Pancreas (tissue), 10 donors: ENCODE results near the gene RGL1. TPM values are rescaled to one million over a fixed set of nuclear protein-coding genes. Genes with fewer than 3 reads are reported as not detected.
A peak's percentile ranks its signal among the peaks of the same experiment; 100 is the strongest.

Experiments used
- ATAC-seq, 4 donors: fragments of 200-7000 bp; cut with Tn5 transposase; one replicate each; pipeline versions ENCODE4 v1.8.0 to v1.9.1; 2020; ENCODE audit warnings: mild to moderate bottlenecking in 4 of 4, moderate library complexity in 4 of 4
- DNase-seq, 6 donors: peaks; one replicate each; pipeline ENCODE4 v3.0.0-alpha.2; 2020
- FAIRE-seq: peaks from 2 replicates; lab custom pipeline; 2012; peaks lifted over from hg19 to GRCh38; lab: Jason Lieb, UNC
- H3K27ac ChIP-seq, 4 donors: fragments of 200-600 bp; sonication (generic); 1 replicate in 3 of 4; 2 replicates in 1 of 4; pipeline versions ENCODE4 v1.5.0 to v1.8.0; 2020
- H3K27me3 ChIP-seq, 4 donors: fragments of 200-600 bp; one replicate each; pipeline ENCODE4 v1.8.0; 2021
- H3K36me3 ChIP-seq, 3 donors: fragments of 200-600 bp; sonication (generic) in 1 of 3; one replicate each; pipeline versions ENCODE4 v1.5.0 to v1.8.0; 2020 to 2021
- H3K4me1 ChIP-seq, 3 donors: fragments of 200-600 bp; one replicate each; pipeline ENCODE4 v1.8.0; 2021
- H3K4me3 ChIP-seq, 4 donors: fragments of 200-600 bp; sonication (generic) in 2 of 4; one replicate each; pipeline versions ENCODE4 v1.5.0 to v1.8.0; 2020 to 2021
- H3K9me3 ChIP-seq, 4 donors: fragments of 200-600 bp; one replicate each; pipeline ENCODE4 v1.8.0; 2021
- WGBS, 2 donors: extraction: QIAGEN DNeasy Blood & Tissue Kit; methylation state at CpG; one replicate each; pipeline ENCODE4 v1.1.7; 2013; 5-methylcytosine and 5-hydroxymethylcytosine counted together
- intact Hi-C, 3 donors: fragments of 100-400 bp; cut with DNase I; formaldehyde crosslinking; loops; one replicate each; pipeline versions ENCODE4 v1.11.1 to v1.14.2; 2022
- polyA plus RNA-seq, 2 donors: library from polyadenylated mRNA; stranded (reverse); fragments of 200-250 nt; gene quantifications; one replicate each; pipeline ENCODE4 v1.2.3, GENCODE V29; 2013
- total RNA-seq, 6 donors: library from RNA; stranded (reverse); fragmentation: NEBNext Ultra II Directional in 4 of 6; extraction: Animal tissue kit (Norgen Biotek cat#: 25700) in 4 of 6; gene quantifications; one replicate each; pipeline versions ENCODE4 v1.2.1 to v1.2.4, GENCODE V29; 2021 to 2023
- TF ChIP-seq, protein P1 (sequence below), 4 donors: fragments of 200-600 bp; sonication (generic) in 3 of 4; IDR thresholded peaks; one replicate each; pipeline versions ENCODE4 v1.5.0 to v1.8.0; 2021; ENCODE audit warnings: antibody characterized with exemption in 4 of 4
- donor health status: healthy with polysubstance abuse.
- donor health status: DM: no; HTN: no; CAD: no; lungs with moderate emphysema.
- donor health status: DM: no; HTN: no; CAD: no.
- donor health status: control.
- donor health status: control.
- donor health status: Bipolar disorder and iron deficiency.
- donor health status: DM: yes; HTN: yes; CAD: no.
- donor health status: DM: no; HTN: no; CAD: no.
- donor health status: DM: no; HTN: no; CAD: no.
- donor health status: DM: yes; HTN: yes; CAD: no.

Gene RGL1
- total and polyA plus RNA-seq, 8 donors, result 2.8 to 9.1 (median 5.0) TPM

DNA sequence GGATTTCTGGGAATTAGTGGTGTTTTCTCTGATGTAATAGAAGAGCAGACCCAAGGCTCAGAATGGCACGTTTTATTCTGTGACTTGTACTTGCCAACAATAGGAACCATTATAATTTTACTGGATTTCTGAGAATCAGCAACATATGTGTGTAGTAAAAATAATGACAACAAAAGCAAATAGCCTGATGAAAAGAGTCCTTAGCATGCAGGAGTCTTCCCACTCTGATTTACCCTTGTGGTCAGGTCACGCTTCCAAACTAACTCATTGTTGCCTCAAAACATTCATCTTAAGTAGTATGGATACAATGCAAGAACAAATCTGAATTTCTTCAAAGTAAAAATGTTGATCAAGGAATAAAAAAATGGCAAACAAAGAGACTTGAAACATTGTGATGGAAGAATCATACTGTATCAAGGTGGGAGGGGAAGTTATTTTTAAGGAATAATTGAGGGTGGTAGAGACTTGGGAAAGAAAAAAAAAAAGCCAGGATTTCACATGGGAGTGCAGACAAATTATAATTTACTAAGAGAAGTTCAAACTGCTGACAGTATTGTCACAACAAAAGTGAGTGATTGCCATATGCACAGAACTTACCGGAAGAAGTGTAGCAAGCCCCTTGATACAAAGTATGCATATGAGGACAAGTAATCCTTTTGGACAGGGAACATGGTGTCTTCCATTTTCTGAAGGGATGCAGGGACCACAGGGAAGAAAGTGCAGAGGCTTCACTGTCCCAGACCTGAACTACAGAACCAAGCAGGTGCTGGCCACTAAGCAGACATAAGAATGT lies 31.2 kb upstream of the RGL1 start:
- no peaks in the 10 kb centered on the region for H3K9me3 ChIP-seq
- ATAC-seq, result no peak
- H3K36me3 ChIP-seq, result no peaks in the 10 kb centered on the region
- no peak overlapping the region for H3K27ac ChIP-seq
- no peak overlapping the region for H3K4me3 ChIP-seq
- FAIRE-seq, result no peak
- no peaks in the 10 kb centered on the region for H3K4me1 ChIP-seq
- intact Hi-C loops, result no loop called here
- WGBS, 2 donors, result 74 to 80% methylated on average over 3 of the region's 3 CpGs
- TF ChIP-seq, protein P1, sequence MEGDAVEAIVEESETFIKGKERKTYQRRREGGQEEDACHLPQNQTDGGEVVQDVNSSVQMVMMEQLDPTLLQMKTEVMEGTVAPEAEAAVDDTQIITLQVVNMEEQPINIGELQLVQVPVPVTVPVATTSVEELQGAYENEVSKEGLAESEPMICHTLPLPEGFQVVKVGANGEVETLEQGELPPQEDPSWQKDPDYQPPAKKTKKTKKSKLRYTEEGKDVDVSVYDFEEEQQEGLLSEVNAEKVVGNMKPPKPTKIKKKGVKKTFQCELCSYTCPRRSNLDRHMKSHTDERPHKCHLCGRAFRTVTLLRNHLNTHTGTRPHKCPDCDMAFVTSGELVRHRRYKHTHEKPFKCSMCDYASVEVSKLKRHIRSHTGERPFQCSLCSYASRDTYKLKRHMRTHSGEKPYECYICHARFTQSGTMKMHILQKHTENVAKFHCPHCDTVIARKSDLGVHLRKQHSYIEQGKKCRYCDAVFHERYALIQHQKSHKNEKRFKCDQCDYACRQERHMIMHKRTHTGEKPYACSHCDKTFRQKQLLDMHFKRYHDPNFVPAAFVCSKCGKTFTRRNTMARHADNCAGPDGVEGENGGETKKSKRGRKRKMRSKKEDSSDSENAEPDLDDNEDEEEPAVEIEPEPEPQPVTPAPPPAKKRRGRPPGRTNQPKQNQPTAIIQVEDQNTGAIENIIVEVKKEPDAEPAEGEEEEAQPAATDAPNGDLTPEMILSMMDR (IDR thresholded peaks at IDR 0.05), result no peak
- H3K27me3 ChIP-seq, result no peaks in the 10 kb centered on the region
- DNase-seq, result no peak

DNA sequence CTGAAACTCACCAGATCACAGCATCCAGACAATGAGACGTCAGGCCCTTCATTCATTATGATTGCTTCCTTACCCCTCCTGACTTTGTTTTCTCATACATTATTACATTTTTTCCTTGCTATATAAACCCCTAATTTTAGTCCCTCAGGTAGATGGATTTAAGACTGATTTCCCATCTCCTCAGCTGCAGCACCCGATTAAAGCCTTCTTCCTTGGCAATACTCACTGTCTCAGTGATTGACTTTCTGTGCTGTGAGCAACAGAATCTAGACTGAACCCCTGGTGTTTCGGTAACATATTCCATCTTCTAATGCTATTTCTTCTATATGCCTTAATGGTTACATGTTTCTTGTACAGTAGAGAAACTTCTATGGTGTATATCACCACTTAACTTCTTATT lies 30.0 kb upstream of the RGL1 start:
- FAIRE-seq (no peak), DNase-seq (no peak), ATAC-seq (no peak)
- TF ChIP-seq, protein P1 (IDR thresholded peaks at IDR 0.05), result no peak
- WGBS, 2 donors, result 86 to 93% methylated on average over 3 of the region's 3 CpGs
- Histone ChIP-seq H3K27ac (no peak overlapping the region), H3K36me3 (no peaks in the 10 kb centered on the region), H3K4me3 (no peak overlapping the region), H3K27me3 (no peaks in the 10 kb centered on the region), H3K9me3 (no peaks in the 10 kb centered on the region), H3K4me1 (no peaks in the 10 kb centered on the region)
- intact Hi-C loops, result no loop called here

DNA sequence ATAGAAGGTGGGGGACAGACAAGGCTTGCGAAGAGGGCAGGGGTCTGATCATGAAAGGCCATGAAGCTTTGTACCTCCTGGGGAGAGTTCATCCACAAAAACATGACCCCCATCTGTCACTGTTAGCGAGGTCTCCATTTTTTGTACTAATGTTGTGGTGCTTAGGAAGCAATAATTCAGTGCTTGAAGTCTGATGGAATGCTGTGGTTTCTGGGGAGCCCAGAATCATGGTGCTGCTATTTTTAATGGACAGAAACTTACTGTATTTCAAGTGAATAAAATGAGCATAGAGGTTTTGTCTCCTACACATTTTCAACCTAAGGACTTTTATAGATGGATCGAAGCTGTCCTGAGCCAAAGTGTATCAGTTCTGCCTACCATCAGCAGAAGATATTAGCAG lies 28.2 kb upstream of the RGL1 start:
- Histone ChIP-seq H3K9me3 (no peaks in the 10 kb centered on the region), H3K27me3 (no peaks in the 10 kb centered on the region), H3K4me3 (no peak overlapping the region), H3K36me3 (no peaks in the 10 kb centered on the region), H3K4me1 (no peaks in the 10 kb centered on the region), H3K27ac (no peak overlapping the region)
- DNase-seq (no peak), FAIRE-seq (no peak), ATAC-seq (peak in 1 of 4 donors; percentile 16)
- intact Hi-C loops, result no loop called here
- TF ChIP-seq, protein P1 (IDR thresholded peaks at IDR 0.05), result no peak
- WGBS, 2 donors, result 87 to 92% methylated on average over 3 of the region's 3 CpGs

DNA sequence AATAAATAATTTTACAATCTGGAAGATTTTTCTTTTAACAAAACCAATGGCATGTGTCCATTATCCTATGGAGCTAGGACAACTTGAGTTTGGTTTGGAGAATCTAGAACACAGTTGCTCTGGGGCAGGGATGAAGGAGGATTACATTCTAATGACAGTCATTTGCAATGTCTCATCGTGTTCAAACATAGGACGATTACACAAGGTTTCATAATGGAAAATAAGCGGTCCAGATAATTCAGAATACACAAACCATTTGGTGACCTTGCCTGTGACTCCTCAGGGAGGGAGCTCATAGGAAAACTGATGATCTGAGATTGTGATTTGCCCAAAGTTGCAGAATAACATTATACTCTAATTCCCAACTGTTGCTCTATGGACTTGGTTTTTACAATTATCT lies 27.6 kb upstream of the RGL1 start:
- no peak overlapping the region for H3K27ac ChIP-seq
- FAIRE-seq (no peak), ATAC-seq (peak in 3 of 4 donors; percentile 32 to 52 (median 44)), DNase-seq (no peak)
- no peaks in the 10 kb centered on the region for H3K9me3 ChIP-seq
- TF ChIP-seq, protein P1 (IDR thresholded peaks at IDR 0.05), result no peak
- 42 to 54% methylated on average over 3 of the region's 3 CpGs for WGBS, 2 donors
- no peak overlapping the region for H3K4me3 ChIP-seq
- intact Hi-C loops, result no loop called here
- no peaks in the 10 kb centered on the region for H3K36me3 ChIP-seq
- H3K27me3 ChIP-seq, result no peaks in the 10 kb centered on the region
- no peaks in the 10 kb centered on the region for H3K4me1 ChIP-seq

DNA sequence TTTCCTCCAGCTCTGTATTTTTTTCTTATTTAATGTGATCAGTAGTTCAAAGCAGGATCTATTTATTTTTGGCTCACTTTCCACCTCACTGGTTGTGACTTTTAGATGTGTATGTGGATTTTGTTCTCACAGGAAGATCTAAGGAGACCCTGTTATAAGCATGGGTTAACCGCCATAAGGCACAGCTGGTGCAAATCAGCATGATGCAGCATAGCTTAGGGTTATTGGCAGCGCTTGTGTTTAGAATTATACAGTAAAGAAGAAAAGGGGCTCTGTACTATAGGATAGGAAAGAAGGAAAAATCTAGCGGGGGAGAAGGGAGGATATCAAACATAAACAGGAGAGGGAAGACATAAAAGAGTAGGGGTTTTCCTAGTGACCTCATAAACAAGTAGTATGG lies 26.9 kb upstream of the RGL1 start:
- DNase-seq, result no peak
- WGBS, 2 donors, result 71 to 77% methylated on average over 3 of the region's 3 CpGs
- no peaks in the 10 kb centered on the region for H3K4me1 ChIP-seq
- H3K4me3 ChIP-seq, result no peak overlapping the region
- no peaks in the 10 kb centered on the region for H3K9me3 ChIP-seq
- no peak overlapping the region for H3K27ac ChIP-seq
- intact Hi-C loops, result no loop called here
- ATAC-seq, result no peak
- H3K27me3 ChIP-seq, result no peaks in the 10 kb centered on the region
- H3K36me3 ChIP-seq, result no peaks in the 10 kb centered on the region
- TF ChIP-seq, protein P1 (IDR thresholded peaks at IDR 0.05), result no peak
- no peak for FAIRE-seq
